ENCODE data around the gene HOXA3. TPM values are rescaled to one million over a fixed set of nuclear protein-coding genes. Genes with fewer than 3 reads are reported as not detected.

Gene HOXA3
- total and polyA plus RNA-seq, 2 of the 8 experiments (the other 6 are each of a cell fraction or from before 2014, with no cell fraction given), result not detected

DNA sequence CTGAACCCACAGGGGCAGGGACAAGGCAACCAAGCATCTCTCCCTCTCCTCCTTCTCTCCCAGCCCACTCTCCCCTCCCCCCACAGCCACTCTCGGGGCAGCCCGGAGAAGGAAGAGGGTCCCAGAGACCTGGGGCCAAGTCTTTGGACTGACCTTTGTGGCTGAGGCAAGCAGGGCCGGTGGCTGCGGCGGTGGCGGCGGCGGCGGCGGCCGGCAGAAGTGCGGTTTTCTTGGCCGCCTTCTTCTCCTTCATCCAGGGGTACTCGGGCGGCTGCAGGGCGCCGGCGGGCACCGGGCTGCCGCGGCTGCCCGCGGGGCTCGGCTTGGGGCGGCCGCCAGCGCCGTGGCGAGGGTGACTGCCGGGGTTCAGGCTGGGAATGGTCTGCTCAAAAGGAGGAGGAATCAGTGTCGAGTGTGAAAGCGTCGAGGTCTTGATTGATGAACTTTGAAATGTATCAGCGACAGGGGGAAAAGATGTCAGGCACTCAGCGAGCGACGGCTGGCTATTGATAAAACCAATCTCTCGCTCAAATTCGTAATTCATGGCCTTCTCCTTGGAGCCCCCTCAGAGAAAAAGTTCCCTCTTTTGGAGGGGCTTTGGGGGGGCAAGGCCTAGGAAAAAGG, 50.3 kb downstream of the HOXA3 start (continued):
- TF ChIP-seq CHD1 (IDR thresholded peaks at IDR 0.05; ENCODE audit: low read depth, low read length) (no peak), EZH2 (IDR thresholded peaks at IDR 0.05; ENCODE audit: low read depth, low read length, severe bottlenecking) (peak; percentile 47), RNF2 (IDR thresholded peaks at IDR 0.05; ENCODE audit: borderline replicate concordance, low read depth, low read length, missing control alignments, poor library complexity, severe bottlenecking) (peak; percentile 85), ASH2L (IDR thresholded peaks at IDR 0.05; ENCODE audit: low read length) (no peak), CREB1 (IDR thresholded peaks at IDR 0.05) (no peak), KDM4A (IDR thresholded peaks at IDR 0.05; ENCODE audit: low read depth, low read length, severe bottlenecking) (no peak), BRCA1 (IDR thresholded peaks at IDR 0.05; ENCODE audit: low read depth, low read length) (no peak), JUN (IDR thresholded peaks at IDR 0.05; ENCODE audit: low read depth, low read length) (no peak), FOSL1 (IDR thresholded peaks at IDR 0.05; ENCODE audit: insufficient read depth, low read depth, low read length) (no peak), POLR2A (IDR thresholded peaks at IDR 0.05; ENCODE audit: control extremely low read depth in 1 of 2, low read depth in 2 of 2, low read length in 2 of 2) (no peak), TCF12 (IDR thresholded peaks at IDR 0.05; ENCODE audit: low read depth, low read length) (no peak), EGR1 (IDR thresholded peaks at IDR 0.05; ENCODE audit: borderline replicate concordance, low read depth, low read length) (no peak), HDAC6 (IDR thresholded peaks at IDR 0.05; ENCODE audit: low read depth, low read length) (no peak), RFX5 (IDR thresholded peaks at IDR 0.05; ENCODE audit: borderline replicate concordance, low read depth, low read length) (no peak), GABPA (IDR thresholded peaks at IDR 0.05; ENCODE audit: borderline replicate concordance, insufficient read depth, low read length) (no peak), NANOG (IDR thresholded peaks at IDR 0.05; ENCODE audit: insufficient read depth, low read depth, low read length, poor library complexity, severe bottlenecking) (no peak)
- TF ChIP-seq, protein P1, sequence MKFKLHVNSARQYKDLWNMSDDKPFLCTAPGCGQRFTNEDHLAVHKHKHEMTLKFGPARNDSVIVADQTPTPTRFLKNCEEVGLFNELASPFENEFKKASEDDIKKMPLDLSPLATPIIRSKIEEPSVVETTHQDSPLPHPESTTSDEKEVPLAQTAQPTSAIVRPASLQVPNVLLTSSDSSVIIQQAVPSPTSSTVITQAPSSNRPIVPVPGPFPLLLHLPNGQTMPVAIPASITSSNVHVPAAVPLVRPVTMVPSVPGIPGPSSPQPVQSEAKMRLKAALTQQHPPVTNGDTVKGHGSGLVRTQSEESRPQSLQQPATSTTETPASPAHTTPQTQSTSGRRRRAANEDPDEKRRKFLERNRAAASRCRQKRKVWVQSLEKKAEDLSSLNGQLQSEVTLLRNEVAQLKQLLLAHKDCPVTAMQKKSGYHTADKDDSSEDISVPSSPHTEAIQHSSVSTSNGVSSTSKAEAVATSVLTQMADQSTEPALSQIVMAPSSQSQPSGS (IDR thresholded peaks at IDR 0.05; ENCODE audit: low read length), result no peak
